Measurements from ENCODE around the gene MSI2.

The MSI2 gene

GRCh38 chr17:57515662-57516211, 259.4 kb downstream of the MSI2 start:
- peak; percentile 56 for DNase-seq

- DNase-seq = no peak
Observed at GRCh38 chr17:57516290-57517230, 260.2 kb downstream of the MSI2 start.

- DNase-seq = no peak
Observed at GRCh38 chr17:57517273-57517631, 260.9 kb downstream of the MSI2 start.

GRCh38 chr17:57517632-57518456, 261.5 kb downstream of the MSI2 start:
- no peak for DNase-seq

GRCh38 chr17:57518587-57519581, 262.6 kb downstream of the MSI2 start:
- peak; percentile 53 for DNase-seq

- no peak for DNase-seq
Observed at GRCh38 chr17:57519800-57520199, 263.5 kb downstream of the MSI2 start.

- DNase-seq = no peak
Observed at GRCh38 chr17:57521606-57522005, 265.3 kb downstream of the MSI2 start.

GRCh38 chr17:57522042-57523005, 266.0 kb downstream of the MSI2 start:
- DNase-seq = no peak

GRCh38 chr17:57523926-57524632, 267.8 kb downstream of the MSI2 start:
- DNase-seq = no peak

- no peak for DNase-seq
Observed at GRCh38 chr17:57524839-57525568, 268.7 kb downstream of the MSI2 start.

- DNase-seq = no peak
Observed at GRCh38 chr17:57527221-57528057, 271.1 kb downstream of the MSI2 start.

GRCh38 chr17:57528058-57528451, 271.7 kb downstream of the MSI2 start:
- no peak for DNase-seq

GRCh38 chr17:57530026-57530425, 273.7 kb downstream of the MSI2 start:
- DNase-seq = no peak

GRCh38 chr17:57530508-57530907, 274.2 kb downstream of the MSI2 start:
- no peak for DNase-seq

GRCh38 chr17:57531078-57531477, 274.8 kb downstream of the MSI2 start:
- no peak for DNase-seq

- DNase-seq = no peak
Observed at GRCh38 chr17:57531648-57532504, 275.6 kb downstream of the MSI2 start.

- DNase-seq = no peak
Observed at GRCh38 chr17:57532556-57532955, 276.2 kb downstream of the MSI2 start.

- DNase-seq = no peak
Observed at GRCh38 chr17:57532966-57533365, 276.6 kb downstream of the MSI2 start.
